ENCODE measurements around the gene FYN.

FYN gene

GRCh38 chr6:111620169-111620568, 253.1 kb downstream of the FYN start:
- DNase-seq, result no peak

- no peak for DNase-seq
These were observed 254.8 kb downstream of the FYN start for GRCh38 chr6:111618407-111618806.

GRCh38 chr6:111617149-111617548, 256.1 kb downstream of the FYN start:
- no peak for DNase-seq

- DNase-seq, result no peak
These were observed 257.2 kb downstream of the FYN start for GRCh38 chr6:111615916-111616612.

GRCh38 chr6:111614833-111615582, 258.2 kb downstream of the FYN start:
- DNase-seq, result no peak

- DNase-seq, result no peak
These were observed 260.9 kb downstream of the FYN start for GRCh38 chr6:111612379-111612778.

- DNase-seq, result no peak
These were observed 262.6 kb downstream of the FYN start for GRCh38 chr6:111610548-111611172.

All from fibroblast of skin of back (primary cell).